IMR-90 (cell line): ENCODE measurements around the gene CCDC60. TPM values are rescaled to one million over a fixed set of nuclear protein-coding genes. Genes with fewer than 3 reads are reported as not detected.

ENCODE experiments used
- ATAC-seq: fragments of 200-7000 bp; cut with Tn5 transposase; 2 replicates; pipeline ENCODE4 v1.9.1; 2020; ENCODE audit warnings: low read depth, mild to moderate bottlenecking, moderate library complexity
- BruUV-seq: library from RNA; stranded (reverse); fragments of 400-500 nt; replicated peaks from 2 replicates; lab custom pipeline; 2021; lab: Mats Ljungman, UMichigan
- CTCF ChIA-PET: fragments of 300-600 bp; formaldehyde crosslinking; extraction: SDS; loops from one replicate; lab custom pipeline; 2021; ENCODE audit warnings: antibody characterized with exemption; lab: Yijun Ruan, JAX
- POLR2A ChIA-PET: fragments of 300-600 bp; sonication (Branson Sonifier 250); formaldehyde crosslinking; loops from one replicate; lab custom pipeline; 2022; ENCODE audit warnings: antibody characterized with exemption; ENCODE audit not compliant: unreplicated experiment; lab: Charles Lee
- DNase-seq: peaks from one replicate; pipeline ENCODE4 v3.0.0; 2013
- H2AFZ ChIP-seq: replicated peaks from 2 replicates; pipeline ENCODE3; 2013; ENCODE audit warnings: low read length, mild to moderate bottlenecking; ENCODE audit not compliant: poor library complexity
- H2AK5ac ChIP-seq: 2 replicates; pipeline ENCODE4 v1.6.1; 2013; ENCODE audit warnings: low read depth, low read length, inconsistent platforms
- H2AK9ac ChIP-seq: replicated peaks from 2 replicates; pipeline ENCODE3; 2013; ENCODE audit warnings: mild to moderate bottlenecking, low read depth, low read length, moderate library complexity; ENCODE audit not compliant: poor library complexity
- H2BK120ac ChIP-seq: 2 replicates; pipeline ENCODE4 v1.6.1; 2013; ENCODE audit warnings: low read depth, low read length, inconsistent platforms
- H2BK15ac ChIP-seq: 3 replicates; pipeline ENCODE4 v1.6.1; 2013; ENCODE audit warnings: low read depth, low read length, inconsistent platforms
- H2BK20ac ChIP-seq: 2 replicates; pipeline ENCODE4 v1.6.1; 2013; ENCODE audit warnings: low read depth, mild to moderate bottlenecking, inconsistent platforms, low read length, moderate library complexity
- H2BK5ac ChIP-seq: 2 replicates; pipeline ENCODE4 v1.6.1; 2013; ENCODE audit warnings: mild to moderate bottlenecking, low read depth, low read length, inconsistent platforms; ENCODE audit not compliant: poor library complexity, severe bottlenecking
- H3K14ac ChIP-seq: replicated peaks from 2 replicates; pipeline ENCODE4 v1.6.1; 2013; ENCODE audit warnings: low read depth, low read length, inconsistent platforms
- H3K18ac ChIP-seq: 2 replicates; pipeline ENCODE4 v1.6.1; 2013; ENCODE audit warnings: low read depth, low read length, control low read depth
- H3K23ac ChIP-seq: 2 replicates; pipeline ENCODE4 v1.6.1; 2013; ENCODE audit warnings: low read depth, low read length, inconsistent platforms
- H3K27ac ChIP-seq: 2 replicates; pipeline ENCODE4 v1.5.1; 2013; ENCODE audit warnings: mild to moderate bottlenecking, control low read depth, low read length; ENCODE audit not compliant: insufficient read depth
- H3K27me3 ChIP-seq: 2 replicates; pipeline ENCODE4 v1.6.1; 2013; ENCODE audit warnings: low read length; ENCODE audit not compliant: control insufficient read depth, insufficient read depth
- H3K36me3 ChIP-seq: 2 replicates; pipeline ENCODE4 v1.6.1; 2013; ENCODE audit warnings: low read length, mixed read lengths; ENCODE audit not compliant: control insufficient read depth, insufficient read depth
- H3K4ac ChIP-seq: 2 replicates; pipeline ENCODE4 v1.6.1; 2013; ENCODE audit warnings: low read depth, low read length, inconsistent platforms
- H3K4me1 ChIP-seq: 2 replicates; pipeline ENCODE4 v1.6.1; 2013; ENCODE audit warnings: low read length, mixed read lengths; ENCODE audit not compliant: control insufficient read depth, insufficient read depth
- H3K4me2 ChIP-seq: 2 replicates; pipeline ENCODE4 v1.6.1; 2013; ENCODE audit warnings: low read depth, mild to moderate bottlenecking, control low read depth, low read length, moderate library complexity
- H3K4me3 ChIP-seq: 2 replicates; pipeline ENCODE4 v1.5.1; 2013; ENCODE audit warnings: low read depth, mild to moderate bottlenecking, control low read depth, low read length, moderate library complexity; ENCODE audit not compliant: insufficient read depth
- H3K56ac ChIP-seq: 2 replicates; pipeline ENCODE4 v1.6.1; 2013; ENCODE audit warnings: low read length, inconsistent platforms; ENCODE audit not compliant: insufficient read depth; ENCODE audit errors: extremely low read depth
- H3K79me1 ChIP-seq, 2 experiments: 2 replicates each; pipeline ENCODE4 v1.6.1; 2013; ENCODE audit warnings: low read length in 2 of 2, inconsistent platforms in 1 of 2, low read depth in 1 of 2
- H3K9ac ChIP-seq: 2 replicates; pipeline ENCODE4 v1.6.1; 2013; ENCODE audit warnings: low read depth, low read length, control low read depth
- H3K9me1 ChIP-seq: 2 replicates; pipeline ENCODE4 v1.6.1; 2013; ENCODE audit warnings: low read length, inconsistent platforms; ENCODE audit not compliant: insufficient read depth
- H3K9me3 ChIP-seq: 2 replicates; pipeline ENCODE4 v1.6.1; 2013; ENCODE audit warnings: low read length; ENCODE audit not compliant: control insufficient read depth, insufficient read depth
- H4K20me1 ChIP-seq: 2 replicates; pipeline ENCODE4 v1.6.1; 2013; ENCODE audit warnings: low read length, inconsistent platforms; ENCODE audit not compliant: insufficient read depth
- H4K5ac ChIP-seq: 2 replicates; pipeline ENCODE4 v1.6.1; 2013; ENCODE audit warnings: mild to moderate bottlenecking, low read depth, low read length, control low read depth
- H4K8ac ChIP-seq, 2 experiments: 2 replicates each; pipeline ENCODE4 v1.6.1; 2013; ENCODE audit warnings: low read depth in 2 of 2, low read length in 2 of 2, control low read depth in 1 of 2, inconsistent platforms in 1 of 2
- H4K91ac ChIP-seq: 2 replicates; pipeline ENCODE4 v1.6.1; 2013; ENCODE audit warnings: low read depth, low read length, inconsistent platforms; ENCODE audit not compliant: insufficient read depth
- BHLHE40 ChIP-seq: fragments of 150-350 bp; IDR thresholded peaks from 2 replicates; pipeline ENCODE4 v1.6.1; 2016; ENCODE audit warnings: mild to moderate bottlenecking, low read depth, low read length
- CEBPB ChIP-seq: IDR thresholded peaks from 2 replicates; pipeline ENCODE4 v1.6.1; 2012; ENCODE audit warnings: low read depth, low read length, improper control_type of control experiment
- CHD1 ChIP-seq: IDR thresholded peaks from 2 replicates; pipeline ENCODE4 v1.6.1; 2012; ENCODE audit warnings: low read depth, low read length, improper control_type of control experiment
- FOS ChIP-seq: fragments of 150-350 bp; IDR thresholded peaks from 2 replicates; pipeline ENCODE4 v1.6.1; 2016; ENCODE audit warnings: low read depth, low read length
- MAFK ChIP-seq: IDR thresholded peaks from 2 replicates; pipeline ENCODE4 v1.6.1; 2012; ENCODE audit warnings: low read depth, low read length, improper control_type of control experiment
- MAZ ChIP-seq: IDR thresholded peaks from 2 replicates; pipeline ENCODE4 v1.6.1; 2012; ENCODE audit warnings: low read depth, mild to moderate bottlenecking, low read length, improper control_type of control experiment, moderate library complexity, borderline replicate concordance
- MXI1 ChIP-seq: IDR thresholded peaks from 2 replicates; pipeline ENCODE4 v1.6.1; 2012; ENCODE audit warnings: low read depth, mild to moderate bottlenecking, low read length, moderate library complexity, borderline replicate concordance
- NFE2L2 ChIP-seq: fragments of 150-350 bp; IDR thresholded peaks from 2 replicates; pipeline ENCODE4 v1.6.1; 2016; ENCODE audit warnings: low read depth, mild to moderate bottlenecking, low read length
- POLR2A ChIP-seq: IDR thresholded peaks from 2 replicates; pipeline ENCODE4 v1.6.1; 2012; ENCODE audit warnings: mild to moderate bottlenecking, low read depth, low read length
- RAD21 ChIP-seq: IDR thresholded peaks from 2 replicates; pipeline ENCODE4 v1.6.1; 2012; ENCODE audit warnings: low read length, improper control_type of control experiment
- RCOR1 ChIP-seq: IDR thresholded peaks from 2 replicates; pipeline ENCODE4 v1.6.1; 2012; ENCODE audit warnings: mild to moderate bottlenecking, low read length, improper control_type of control experiment; ENCODE audit not compliant: insufficient replicate concordance
- RFX5 ChIP-seq: IDR thresholded peaks from 2 replicates; pipeline ENCODE4 v1.8.0; 2012; ENCODE audit warnings: low read depth, mild to moderate bottlenecking, low read length, moderate library complexity
- SMC3 ChIP-seq: fragments of 150-350 bp; IDR thresholded peaks from 2 replicates; pipeline ENCODE4 v1.6.1; 2016; ENCODE audit warnings: low read depth, mild to moderate bottlenecking, antibody characterized with exemption, low read length, moderate library complexity
- WGBS, 2 experiments: methylation state at CpG; one replicate each; pipeline versions ENCODE4 v1.1.5 to v1.1.7; 2013; ENCODE audit warnings: missing lambda C conversion rate in 2 of 2; ENCODE audit not compliant: insufficient read length in 1 of 2; ENCODE audit errors: extremely low coverage in 2 of 2; 5-methylcytosine and 5-hydroxymethylcytosine counted together
- dilution Hi-C: fragments of 300-500 bp; cut with HindIII; formaldehyde crosslinking; loops from one replicate; pipeline ENCODE4 v1.14.3; 2018; ENCODE audit warnings: low sequenced_read_pairs; ENCODE audit not compliant: unreplicated experiment
- in situ Hi-C: fragments of 300-500 bp; cut with MboI; formaldehyde crosslinking; loops from 3 replicates; pipeline ENCODE4 v1.14.3; 2019; ENCODE audit warnings: low sequenced_read_pairs, inconsistent platforms, mixed read lengths
- intact Hi-C: fragments of 100-400 bp; cut with micrococcal nuclease; formaldehyde crosslinking; loops from 2 replicates; pipeline ENCODE4 v1.10.0; 2022
- polyA plus RNA-seq, 3 experiments: library from polyadenylated mRNA; depleted of rRNA; stranded (reverse); fragments of >200 nt; gene quantifications; 2 replicates each; pipeline ENCODE4 v1.2.3, GENCODE V29; 2012; ENCODE audit warnings: low replicate concordance in 1 of 3
- total RNA-seq: library from RNA; depleted of rRNA; stranded (reverse); fragments of >200 nt; gene quantifications from 2 replicates; pipeline ENCODE4 v1.2.3, GENCODE V29; 2012
- TF ChIP-seq, protein P1 (sequence below): fragments of 150-350 bp; IDR thresholded peaks from 2 replicates; pipeline ENCODE4 v1.6.1; 2016; ENCODE audit warnings: low read depth, mild to moderate bottlenecking, low read length, moderate library complexity, borderline replicate concordance
- TF ChIP-seq, protein P2 (sequence below): conservative IDR thresholded peaks from 2 replicates; pipeline ENCODE4 v1.5.1; 2012; ENCODE audit warnings: mild to moderate bottlenecking, low read depth, low read length, improper control_type of control experiment
- TF ChIP-seq, protein P3 (sequence below): fragments of 150-350 bp; IDR thresholded peaks from 2 replicates; pipeline ENCODE4 v1.6.1; 2017; ENCODE audit warnings: mild to moderate bottlenecking, antibody characterized with exemption, low read length, low read depth

CCDC60 gene
- total and polyA plus RNA-seq, 2 of the 4 experiments (the other 2 are of a cell fraction), result not detected

DNA sequence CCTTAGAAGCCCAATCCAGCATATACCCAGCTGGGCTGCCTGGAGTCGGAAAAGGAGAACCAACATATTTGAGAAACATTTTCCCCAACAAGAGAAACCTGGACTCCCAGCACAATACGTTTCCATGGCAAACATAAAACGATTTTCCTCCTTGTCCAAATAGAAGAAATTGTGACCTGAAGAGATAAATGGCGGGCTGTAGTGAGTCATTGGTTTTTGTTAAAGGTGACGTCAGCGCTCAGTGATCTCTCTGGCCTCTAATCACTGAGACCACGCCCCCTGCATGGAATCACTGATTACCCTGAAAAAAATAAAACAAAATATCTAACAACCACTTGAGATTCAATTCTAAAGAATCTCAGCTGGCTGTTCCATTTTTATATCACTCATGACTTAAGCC, 6.0 kb downstream of the CCDC60 start:
- Histone ChIP-seq H2BK5ac (no peak overlapping the region), H3K56ac (no peak overlapping the region), H3K79me1 (no peaks in the 10 kb centered on the region), H3K36me3 (no peaks in the 10 kb centered on the region), H3K18ac (no peak overlapping the region), H4K91ac (no peak overlapping the region), H2AK9ac (no peak overlapping the region), H3K14ac (no peak overlapping the region), H2BK15ac (no peak overlapping the region), H3K4me3 (no peak overlapping the region), H4K20me1 (no peaks in the 10 kb centered on the region), H3K4me2 (no peak overlapping the region), H3K9ac (no peak overlapping the region), H4K8ac (no peak overlapping the region), H3K23ac (no peak overlapping the region), H4K5ac (no peak overlapping the region), H2AK5ac (no peak overlapping the region), H3K27ac (no peak overlapping the region), H3K9me3 (peaks cover 18% of the 10 kb centered on the region), H2AFZ (no peak overlapping the region), H2BK20ac (no peak overlapping the region), H3K27me3 (no peaks in the 10 kb centered on the region), H3K4me1 (no peaks in the 10 kb centered on the region), H2BK120ac (no peak overlapping the region), H3K9me1 (no peaks in the 10 kb centered on the region), H3K4ac (no peak overlapping the region)
- ChIA-PET CTCF (no interaction called here), POLR2A (no interaction called here)
- WGBS, 2 experiments, result no CpG with 5 or more reads among the region's 7 CpGs
- intact Hi-C loops (no loop called here), dilution Hi-C loops (no loop called here), in situ Hi-C loops (no loop called here)
- TF ChIP-seq, protein P1, sequence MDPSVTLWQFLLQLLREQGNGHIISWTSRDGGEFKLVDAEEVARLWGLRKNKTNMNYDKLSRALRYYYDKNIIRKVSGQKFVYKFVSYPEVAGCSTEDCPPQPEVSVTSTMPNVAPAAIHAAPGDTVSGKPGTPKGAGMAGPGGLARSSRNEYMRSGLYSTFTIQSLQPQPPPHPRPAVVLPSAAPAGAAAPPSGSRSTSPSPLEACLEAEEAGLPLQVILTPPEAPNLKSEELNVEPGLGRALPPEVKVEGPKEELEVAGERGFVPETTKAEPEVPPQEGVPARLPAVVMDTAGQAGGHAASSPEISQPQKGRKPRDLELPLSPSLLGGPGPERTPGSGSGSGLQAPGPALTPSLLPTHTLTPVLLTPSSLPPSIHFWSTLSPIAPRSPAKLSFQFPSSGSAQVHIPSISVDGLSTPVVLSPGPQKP, result no peak
- TF ChIP-seq CHD1, result no peak
- TF ChIP-seq CEBPB, result no peak
- TF ChIP-seq, protein P2, sequence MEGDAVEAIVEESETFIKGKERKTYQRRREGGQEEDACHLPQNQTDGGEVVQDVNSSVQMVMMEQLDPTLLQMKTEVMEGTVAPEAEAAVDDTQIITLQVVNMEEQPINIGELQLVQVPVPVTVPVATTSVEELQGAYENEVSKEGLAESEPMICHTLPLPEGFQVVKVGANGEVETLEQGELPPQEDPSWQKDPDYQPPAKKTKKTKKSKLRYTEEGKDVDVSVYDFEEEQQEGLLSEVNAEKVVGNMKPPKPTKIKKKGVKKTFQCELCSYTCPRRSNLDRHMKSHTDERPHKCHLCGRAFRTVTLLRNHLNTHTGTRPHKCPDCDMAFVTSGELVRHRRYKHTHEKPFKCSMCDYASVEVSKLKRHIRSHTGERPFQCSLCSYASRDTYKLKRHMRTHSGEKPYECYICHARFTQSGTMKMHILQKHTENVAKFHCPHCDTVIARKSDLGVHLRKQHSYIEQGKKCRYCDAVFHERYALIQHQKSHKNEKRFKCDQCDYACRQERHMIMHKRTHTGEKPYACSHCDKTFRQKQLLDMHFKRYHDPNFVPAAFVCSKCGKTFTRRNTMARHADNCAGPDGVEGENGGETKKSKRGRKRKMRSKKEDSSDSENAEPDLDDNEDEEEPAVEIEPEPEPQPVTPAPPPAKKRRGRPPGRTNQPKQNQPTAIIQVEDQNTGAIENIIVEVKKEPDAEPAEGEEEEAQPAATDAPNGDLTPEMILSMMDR, result no peak
- TF ChIP-seq BHLHE40, result no peak
- no peak for TF ChIP-seq RCOR1
- TF ChIP-seq POLR2A, result no peak
- no peak for TF ChIP-seq FOS
- no peak for TF ChIP-seq MXI1
- TF ChIP-seq NFE2L2, result no peak
- no peak for TF ChIP-seq RAD21
- TF ChIP-seq SMC3, result no peak
- no peak for TF ChIP-seq MAFK
- no peak for TF ChIP-seq MAZ
- TF ChIP-seq RFX5, result no peak
- TF ChIP-seq, protein P3, sequence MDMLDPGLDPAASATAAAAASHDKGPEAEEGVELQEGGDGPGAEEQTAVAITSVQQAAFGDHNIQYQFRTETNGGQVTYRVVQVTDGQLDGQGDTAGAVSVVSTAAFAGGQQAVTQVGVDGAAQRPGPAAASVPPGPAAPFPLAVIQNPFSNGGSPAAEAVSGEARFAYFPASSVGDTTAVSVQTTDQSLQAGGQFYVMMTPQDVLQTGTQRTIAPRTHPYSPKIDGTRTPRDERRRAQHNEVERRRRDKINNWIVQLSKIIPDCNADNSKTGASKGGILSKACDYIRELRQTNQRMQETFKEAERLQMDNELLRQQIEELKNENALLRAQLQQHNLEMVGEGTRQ, result no peak
- DNase-seq (no peak), ATAC-seq (no peak)
- BruUV-seq, result no TSS peak
